Glomerular visceral epithelial cell (primary cell): Measurements from ENCODE around the gene ZBTB40.

Experiments used
- DNase-seq: peaks from one replicate; pipeline ENCODE4 v3.0.0-alpha.2; 2016; ENCODE audit errors: extremely low spot score

The ZBTB40 gene

GRCh38 chr1:22426781-22427180 lies 24.9 kb upstream of the ZBTB40 start:
- no peak for DNase-seq

- no peak for DNase-seq
These were observed 23.0 kb upstream of the ZBTB40 start for GRCh38 chr1:22428672-22429071.

DNA sequence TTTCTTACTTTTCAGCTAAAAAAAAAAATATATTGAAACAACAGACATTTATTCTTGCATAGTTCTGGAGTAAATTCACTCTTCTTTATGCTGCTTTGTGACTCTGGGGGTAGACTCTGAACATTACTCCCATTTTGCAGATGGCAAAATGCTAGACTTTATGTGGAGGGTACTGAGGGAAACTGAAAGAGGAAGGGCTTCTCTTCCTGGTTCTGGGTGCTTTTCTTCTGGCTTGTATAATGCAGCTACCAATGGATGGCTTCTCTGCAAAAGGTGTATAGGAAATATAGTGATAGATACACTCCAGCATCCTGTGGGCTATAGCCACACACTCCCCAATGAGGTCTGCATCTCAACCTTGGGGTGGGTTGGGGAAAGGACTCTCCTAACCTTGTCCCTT lies 19.7 kb upstream of the ZBTB40 start:
- no peak for DNase-seq

GRCh38 chr1:22434717-22435116 lies 16.9 kb upstream of the ZBTB40 start:
- DNase-seq: no peak

DNA sequence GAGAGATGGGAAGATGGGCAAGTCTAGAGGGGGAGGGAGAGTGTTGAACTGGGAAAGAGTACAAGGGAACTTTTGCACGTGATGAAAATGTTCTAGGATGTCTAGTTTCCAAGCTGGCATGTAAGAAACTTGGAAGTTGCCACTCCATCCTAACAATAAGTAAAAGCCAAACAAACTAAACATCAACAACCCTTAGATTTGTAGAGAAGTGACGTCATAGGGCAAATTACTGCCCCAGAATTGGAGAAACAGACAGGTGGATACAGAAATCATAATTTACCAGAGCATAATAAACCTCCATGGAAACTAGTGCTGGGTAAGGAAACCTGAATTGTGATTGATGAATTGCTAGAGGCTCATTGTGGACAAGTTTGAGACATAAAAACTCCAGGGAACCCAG lies 14.7 kb upstream of the ZBTB40 start:
- DNase-seq: no peak

- DNase-seq: no peak
These were observed 14.1 kb upstream of the ZBTB40 start for GRCh38 chr1:22437573-22437972.

DNA sequence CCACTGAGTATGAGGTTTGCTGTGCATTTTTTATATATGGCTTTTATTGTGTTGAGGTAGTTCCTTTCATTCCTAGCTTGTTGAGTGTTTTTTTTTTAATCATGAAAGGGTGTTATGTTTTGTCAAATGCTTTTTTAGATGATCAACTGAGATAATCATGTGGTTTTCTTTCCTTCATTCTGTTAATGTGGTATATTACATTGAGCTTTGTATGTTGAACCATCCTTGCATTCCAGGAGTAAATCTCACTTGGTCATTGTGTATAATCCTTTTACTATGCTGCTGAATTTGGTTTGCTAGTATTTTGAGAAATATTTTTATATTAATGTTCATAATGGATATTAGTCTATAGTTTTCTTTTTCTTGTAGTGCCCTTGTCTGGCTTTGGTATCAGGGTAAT lies 11.1 kb upstream of the ZBTB40 start:
- no peak for DNase-seq

DNA sequence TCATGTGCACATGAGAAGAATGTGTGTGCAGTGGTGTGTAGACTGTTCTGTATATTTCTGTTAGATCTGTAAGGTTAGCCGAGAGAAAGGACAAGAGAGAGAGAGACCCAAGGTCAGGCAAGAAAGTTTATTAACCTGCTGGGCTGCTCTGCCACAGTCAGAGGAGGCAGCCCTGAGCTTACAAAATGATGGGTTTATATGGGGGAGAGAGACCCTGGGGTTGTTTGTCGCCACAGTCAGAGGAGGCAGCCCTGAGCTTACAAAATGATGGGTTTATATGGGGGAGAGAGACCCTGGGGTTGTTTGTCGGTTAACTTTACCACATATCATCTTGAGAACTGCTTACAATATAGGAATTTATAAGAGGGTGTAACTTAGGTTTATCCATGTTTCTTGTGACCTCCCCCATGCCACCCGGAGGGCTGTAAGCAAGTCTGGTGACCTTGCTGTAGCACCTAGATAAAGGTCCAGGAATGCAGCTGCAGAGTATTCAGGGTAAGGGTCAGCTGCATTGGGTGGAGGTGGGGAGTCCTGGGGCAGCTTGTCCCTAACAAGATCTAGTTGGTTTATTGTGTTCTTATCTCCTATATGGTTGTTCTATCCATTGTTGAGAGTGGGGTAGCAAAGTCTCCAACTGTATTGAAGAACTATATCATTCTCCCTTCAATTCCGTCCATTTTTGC lies 9.3 kb upstream of the ZBTB40 start:
- DNase-seq: no peak

- no peak for DNase-seq
These were observed 8.3 kb upstream of the ZBTB40 start for GRCh38 chr1:22443332-22443731.

DNA sequence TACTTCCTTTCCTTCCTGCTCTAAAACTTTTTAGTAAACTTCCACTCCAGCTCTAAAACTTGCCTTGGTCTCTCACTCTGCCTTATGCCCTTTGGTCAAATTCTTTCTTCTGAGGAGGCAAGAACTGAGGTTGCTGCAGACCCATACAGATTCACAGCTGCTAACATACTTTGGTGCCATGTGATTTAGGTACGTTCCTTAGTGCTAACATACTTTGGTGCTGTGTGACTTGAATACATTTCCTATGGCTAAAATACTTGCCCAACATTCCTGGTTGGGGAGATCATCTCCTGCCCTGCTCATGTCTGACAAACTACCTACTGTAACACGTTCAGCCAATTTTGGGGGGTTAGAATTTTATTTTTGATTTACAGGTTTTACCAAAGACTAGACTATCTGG lies 6.8 kb upstream of the ZBTB40 start:
- no peak for DNase-seq

DNA sequence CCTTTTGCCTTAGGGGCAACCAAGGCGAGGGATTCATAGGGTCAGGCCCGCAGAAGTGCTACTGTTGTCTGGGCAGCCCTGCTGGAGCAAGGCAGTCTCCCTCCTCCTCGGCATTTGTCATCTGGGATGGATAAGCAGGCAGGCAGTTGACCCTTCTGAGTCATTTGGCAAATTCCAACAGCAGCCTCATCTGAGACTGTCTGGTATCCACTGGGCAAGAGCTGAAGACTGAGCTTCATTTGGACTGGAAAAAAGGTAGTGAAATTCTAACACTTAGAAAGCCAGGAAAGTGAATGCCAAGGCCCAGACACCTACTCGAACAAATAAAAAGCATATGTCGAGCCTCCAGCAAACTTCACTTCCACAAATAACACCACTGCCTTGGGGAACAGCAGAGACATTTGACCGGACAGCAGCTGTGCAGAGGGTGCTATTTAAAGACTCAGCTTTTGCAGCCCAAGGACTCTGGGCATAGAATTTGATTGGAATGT lies 4.0 kb upstream of the ZBTB40 start:
- DNase-seq: peak; percentile 60

GRCh38 chr1:22449636-22450035 lies 2.0 kb upstream of the ZBTB40 start:
- DNase-seq: no peak

- DNase-seq: no peak
These were observed 1.2 kb upstream of the ZBTB40 start for GRCh38 chr1:22450351-22451021.

- DNase-seq: peak; percentile 18
These were observed 868 bp downstream of the ZBTB40 start for GRCh38 chr1:22452481-22452957.

DNA sequence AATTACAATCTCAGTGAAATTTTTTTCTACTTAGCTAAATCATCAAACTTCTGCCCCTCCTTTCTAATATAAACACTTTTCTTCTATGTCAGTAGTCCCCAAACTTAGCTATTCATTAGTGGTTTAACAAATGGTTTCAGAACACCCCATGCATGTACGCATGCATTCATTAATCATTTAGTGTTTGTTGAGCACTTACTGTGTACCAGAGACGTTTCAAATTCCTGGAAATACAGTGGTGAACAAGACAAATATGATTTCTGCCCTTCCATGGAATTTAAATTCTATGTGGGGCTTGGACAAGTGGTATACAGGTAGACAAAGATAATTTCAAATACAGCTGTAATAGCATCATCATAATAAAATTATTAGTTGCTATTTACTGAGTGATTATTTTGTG lies 1.5 kb downstream of the ZBTB40 start:
- no peak for DNase-seq

- no peak for DNase-seq
These were observed 2.9 kb downstream of the ZBTB40 start for GRCh38 chr1:22454476-22455056.

DNA sequence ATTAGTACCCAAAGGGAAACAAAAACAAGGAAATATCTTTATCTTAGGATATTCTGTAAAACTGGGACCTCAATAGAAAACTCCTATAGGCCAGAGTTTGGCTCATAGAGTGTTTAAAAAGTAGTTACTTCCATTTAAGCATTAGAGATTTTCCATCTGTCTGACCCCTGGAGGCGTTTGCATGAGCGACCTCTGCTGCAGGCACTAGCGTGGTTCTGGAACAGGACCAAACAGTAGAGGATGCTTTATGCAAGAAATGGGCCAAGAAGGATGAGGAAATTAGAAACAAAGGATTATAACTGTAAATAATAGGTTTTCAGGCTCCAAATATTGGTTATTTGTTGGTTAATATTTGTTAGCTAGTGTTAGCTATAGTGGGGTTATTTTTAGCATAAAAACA lies 5.7 kb downstream of the ZBTB40 start:
- no peak for DNase-seq

GRCh38 chr1:22457836-22458235 lies 6.2 kb downstream of the ZBTB40 start:
- DNase-seq: no peak

- DNase-seq: no peak
These were observed 9.4 kb downstream of the ZBTB40 start for GRCh38 chr1:22461100-22461499.

GRCh38 chr1:22461678-22462527 lies 10.3 kb downstream of the ZBTB40 start:
- DNase-seq: no peak

GRCh38 chr1:22462928-22463327 lies 11.3 kb downstream of the ZBTB40 start:
- DNase-seq: no peak

DNA sequence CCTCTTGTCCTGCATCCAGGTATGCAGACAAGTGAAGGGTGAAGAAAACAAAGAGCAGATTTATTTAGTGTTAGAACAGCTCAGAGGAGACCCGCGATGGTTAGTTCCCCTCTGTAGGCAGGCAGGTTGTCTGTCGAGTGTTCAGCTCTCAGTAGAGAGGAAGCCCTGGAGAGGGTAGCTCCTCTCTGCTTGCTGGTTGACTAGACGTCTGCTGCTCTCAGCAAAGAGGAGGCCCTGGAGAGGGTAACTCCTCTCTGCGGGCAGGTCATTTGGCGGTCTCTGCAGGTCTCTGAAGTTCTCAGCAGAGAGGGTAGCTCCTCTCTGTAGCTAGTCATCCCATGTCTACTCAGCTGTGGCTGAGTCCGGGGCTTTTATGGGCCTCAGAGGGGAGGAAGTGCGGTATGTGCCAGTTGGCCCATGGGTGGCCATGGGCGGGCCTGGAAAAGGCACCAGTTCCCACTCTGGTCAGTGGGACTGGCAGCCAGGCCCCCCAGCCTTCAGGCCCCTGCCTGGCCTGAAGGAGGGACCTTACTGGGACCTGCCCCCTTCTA lies 13.4 kb downstream of the ZBTB40 start:
- DNase-seq: no peak
